Sigmoid colon (tissue), 4 donors: ENCODE data around the gene ESRRA.

ENCODE experiments used
- EP300 ChIP-seq, 4 donors: sonication (generic); formaldehyde crosslinking; IDR thresholded peaks; one replicate each; pipeline ENCODE4 v1.6.1; 2017; ENCODE audit warnings: antibody characterized with exemption in 4 of 4
- POLR2A ChIP-seq, 2 donors: fragments of 450-650 bp; IDR thresholded peaks; one replicate each; pipeline ENCODE4 v1.6.1; 2016; ENCODE audit warnings: antibody characterized with exemption in 2 of 2, mild to moderate bottlenecking in 2 of 2, moderate library complexity in 2 of 2
- POLR2AphosphoS5 ChIP-seq, 4 donors: sonication (generic); formaldehyde crosslinking; IDR thresholded peaks; one replicate each; pipeline ENCODE4 v1.6.1; 2017; ENCODE audit warnings: antibody characterized with exemption in 4 of 4
- TF ChIP-seq, protein P1 (sequence below), 4 experiments: fragments of 450-650 bp in 3 of 4; fragments of 200-600 bp in 1 of 4; IDR thresholded peaks; one replicate each; pipeline ENCODE4 v1.5.1; 2016 to 2019; ENCODE audit warnings: antibody characterized with exemption in 4 of 4, mild to moderate bottlenecking in 3 of 4, moderate library complexity in 2 of 4

DNA sequence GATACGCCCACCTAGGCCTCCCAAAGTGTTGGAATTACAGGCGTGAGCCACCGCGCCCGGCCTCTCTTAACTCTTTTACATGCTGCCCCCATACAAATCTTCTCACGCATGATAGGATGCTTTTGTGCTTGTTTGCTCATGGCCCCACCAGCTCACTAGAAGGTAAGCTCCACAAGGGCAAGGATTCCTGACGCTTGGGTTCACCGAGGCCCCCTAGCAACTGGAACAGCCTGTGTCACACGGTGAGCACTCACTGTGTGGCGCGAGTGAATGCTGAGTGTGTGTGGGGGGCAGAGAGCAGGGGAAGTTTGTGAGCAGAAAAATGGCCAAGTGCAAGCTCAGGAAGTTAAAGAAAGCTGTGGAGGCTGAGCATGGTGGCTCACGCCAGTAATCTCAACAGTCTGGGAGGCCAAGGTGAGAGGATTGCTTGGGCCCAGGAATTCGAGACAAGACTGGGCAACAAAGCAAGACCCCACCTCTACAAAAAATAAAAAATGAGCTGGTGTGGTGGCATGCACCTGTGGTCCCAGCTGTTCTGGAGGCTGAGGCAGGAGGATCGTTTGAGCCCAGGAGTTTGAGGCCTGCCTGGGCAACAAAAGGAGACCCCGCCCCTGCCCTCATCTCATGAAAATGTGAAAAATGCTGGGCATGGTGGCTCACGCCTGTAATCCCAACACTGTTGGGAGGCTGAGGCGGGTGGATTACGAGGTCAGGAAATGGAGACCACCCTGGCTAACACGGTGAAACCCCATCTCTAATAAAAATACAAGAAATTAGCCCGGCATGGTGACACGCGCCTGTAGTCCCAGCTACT is 23.2 kb upstream of the ESRRA start:
- TF ChIP-seq POLR2A (IDR thresholded peaks at IDR 0.05), result no peak
- TF ChIP-seq, protein P1, sequence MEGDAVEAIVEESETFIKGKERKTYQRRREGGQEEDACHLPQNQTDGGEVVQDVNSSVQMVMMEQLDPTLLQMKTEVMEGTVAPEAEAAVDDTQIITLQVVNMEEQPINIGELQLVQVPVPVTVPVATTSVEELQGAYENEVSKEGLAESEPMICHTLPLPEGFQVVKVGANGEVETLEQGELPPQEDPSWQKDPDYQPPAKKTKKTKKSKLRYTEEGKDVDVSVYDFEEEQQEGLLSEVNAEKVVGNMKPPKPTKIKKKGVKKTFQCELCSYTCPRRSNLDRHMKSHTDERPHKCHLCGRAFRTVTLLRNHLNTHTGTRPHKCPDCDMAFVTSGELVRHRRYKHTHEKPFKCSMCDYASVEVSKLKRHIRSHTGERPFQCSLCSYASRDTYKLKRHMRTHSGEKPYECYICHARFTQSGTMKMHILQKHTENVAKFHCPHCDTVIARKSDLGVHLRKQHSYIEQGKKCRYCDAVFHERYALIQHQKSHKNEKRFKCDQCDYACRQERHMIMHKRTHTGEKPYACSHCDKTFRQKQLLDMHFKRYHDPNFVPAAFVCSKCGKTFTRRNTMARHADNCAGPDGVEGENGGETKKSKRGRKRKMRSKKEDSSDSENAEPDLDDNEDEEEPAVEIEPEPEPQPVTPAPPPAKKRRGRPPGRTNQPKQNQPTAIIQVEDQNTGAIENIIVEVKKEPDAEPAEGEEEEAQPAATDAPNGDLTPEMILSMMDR (IDR thresholded peaks at IDR 0.05), result no peak
- TF ChIP-seq POLR2AphosphoS5 (IDR thresholded peaks at IDR 0.05), result no peak
- TF ChIP-seq EP300 (IDR thresholded peaks at IDR 0.05), result no peak
